ENCODE data around the gene C9orf152. TPM values are rescaled to one million over a fixed set of nuclear protein-coding genes. Genes with fewer than 3 reads are reported as not detected.

C9orf152 gene
- total and polyA plus RNA-seq, 9 of the 15 experiments (the other 6 are each of a cell fraction or from before 2014, with no cell fraction given), result not detected

DNA sequence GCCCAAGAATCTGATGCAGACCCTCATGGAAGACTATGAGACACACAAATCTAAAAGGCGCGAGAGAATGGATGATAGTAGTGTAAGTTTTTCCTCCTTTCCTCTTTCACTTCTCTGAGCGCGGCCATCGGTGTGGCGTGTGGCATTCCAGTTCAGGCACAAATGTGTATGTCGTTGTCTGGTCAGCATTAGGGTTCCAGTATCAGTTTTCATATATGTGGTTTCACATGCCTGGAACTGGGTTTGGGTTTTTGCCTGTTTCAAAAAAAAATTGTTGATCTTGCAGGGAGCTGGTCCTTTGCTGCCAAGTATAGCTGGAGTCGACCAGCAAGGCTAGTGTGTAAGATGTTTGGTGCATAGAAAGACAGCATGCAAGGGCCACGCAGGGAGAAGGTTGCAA is 51.5 kb downstream of the C9orf152 start:
- intact Hi-C loops (cut with micrococcal nuclease) (loop anchor here (10.0 kb wide), 2 partner anchors 342 to 572 kb away; no protein-coding TSS in a partner anchor), in situ Hi-C loops (cut with MboI) (loop anchor here (10.0 to 25.0 kb wide), 2 partner anchors 252 to 569 kb away; no protein-coding TSS in a partner anchor)
- H3K9me3 ChIP-seq (replicated peaks; ENCODE audit: control insufficient read depth, insufficient read depth, low read depth, low read length), result no peaks in the 10 kb centered on the region
- TF ChIP-seq ETV1 (tag; conservative IDR thresholded peaks at IDR 0.05; ENCODE audit: low read depth) (no peak), DACH1 (IDR thresholded peaks at IDR 0.05; ENCODE audit: partially characterized antibody) (no peak), SRSF9 (IDR thresholded peaks at IDR 0.05; ENCODE audit: borderline replicate concordance, low read depth, low read length) (no peak), ZNF354B (CRISPR knock-in tag; IDR thresholded peaks at IDR 0.05) (no peak), ELF1 (tag; IDR thresholded peaks at IDR 0.05) (no peak), FOXJ2 (tag; IDR thresholded peaks at IDR 0.05) (no peak), TGIF2 (CRISPR knock-in tag; IDR thresholded peaks at IDR 0.05) (no peak), CHD1 (IDR thresholded peaks at IDR 0.05; ENCODE audit: low read length) (no peak), HSF4 (CRISPR knock-in tag; IDR thresholded peaks at IDR 0.05; ENCODE audit: borderline replicate concordance) (no peak), MTA2 (IDR thresholded peaks at IDR 0.05; ENCODE audit: low read depth) (no peak), SNIP1 (IDR thresholded peaks at IDR 0.05; ENCODE audit: low read depth) (no peak), ZNF311 (CRISPR knock-in tag; IDR thresholded peaks at IDR 0.05) (no peak), MYNN (IDR thresholded peaks at IDR 0.05) (no peak), MYNN (CRISPR knock-in tag; IDR thresholded peaks at IDR 0.05) (no peak)
- TF ChIP-seq, protein P1, sequence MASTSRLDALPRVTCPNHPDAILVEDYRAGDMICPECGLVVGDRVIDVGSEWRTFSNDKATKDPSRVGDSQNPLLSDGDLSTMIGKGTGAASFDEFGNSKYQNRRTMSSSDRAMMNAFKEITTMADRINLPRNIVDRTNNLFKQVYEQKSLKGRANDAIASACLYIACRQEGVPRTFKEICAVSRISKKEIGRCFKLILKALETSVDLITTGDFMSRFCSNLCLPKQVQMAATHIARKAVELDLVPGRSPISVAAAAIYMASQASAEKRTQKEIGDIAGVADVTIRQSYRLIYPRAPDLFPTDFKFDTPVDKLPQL (IDR thresholded peaks at IDR 0.05; ENCODE audit: extremely low read depth, insufficient read length), result no peak
- TF ChIP-seq, protein P2, sequence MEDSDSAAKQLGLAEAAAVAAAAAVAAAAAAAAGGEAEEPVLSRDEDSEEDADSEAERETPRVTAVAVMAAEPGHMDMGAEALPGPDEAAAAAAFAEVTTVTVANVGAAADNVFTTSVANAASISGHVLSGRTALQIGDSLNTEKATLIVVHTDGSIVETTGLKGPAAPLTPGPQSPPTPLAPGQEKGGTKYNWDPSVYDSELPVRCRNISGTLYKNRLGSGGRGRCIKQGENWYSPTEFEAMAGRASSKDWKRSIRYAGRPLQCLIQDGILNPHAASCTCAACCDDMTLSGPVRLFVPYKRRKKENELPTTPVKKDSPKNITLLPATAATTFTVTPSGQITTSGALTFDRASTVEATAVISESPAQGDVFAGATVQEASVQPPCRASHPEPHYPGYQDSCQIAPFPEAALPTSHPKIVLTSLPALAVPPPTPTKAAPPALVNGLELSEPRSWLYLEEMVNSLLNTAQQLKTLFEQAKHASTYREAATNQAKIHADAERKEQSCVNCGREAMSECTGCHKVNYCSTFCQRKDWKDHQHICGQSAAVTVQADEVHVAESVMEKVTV (CRISPR knock-in tag; IDR thresholded peaks at IDR 0.05), result no peak
- TF ChIP-seq, protein P3, sequence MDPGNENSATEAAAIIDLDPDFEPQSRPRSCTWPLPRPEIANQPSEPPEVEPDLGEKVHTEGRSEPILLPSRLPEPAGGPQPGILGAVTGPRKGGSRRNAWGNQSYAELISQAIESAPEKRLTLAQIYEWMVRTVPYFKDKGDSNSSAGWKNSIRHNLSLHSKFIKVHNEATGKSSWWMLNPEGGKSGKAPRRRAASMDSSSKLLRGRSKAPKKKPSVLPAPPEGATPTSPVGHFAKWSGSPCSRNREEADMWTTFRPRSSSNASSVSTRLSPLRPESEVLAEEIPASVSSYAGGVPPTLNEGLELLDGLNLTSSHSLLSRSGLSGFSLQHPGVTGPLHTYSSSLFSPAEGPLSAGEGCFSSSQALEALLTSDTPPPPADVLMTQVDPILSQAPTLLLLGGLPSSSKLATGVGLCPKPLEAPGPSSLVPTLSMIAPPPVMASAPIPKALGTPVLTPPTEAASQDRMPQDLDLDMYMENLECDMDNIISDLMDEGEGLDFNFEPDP (CRISPR knock-in tag; IDR thresholded peaks at IDR 0.05), result no peak
- no peak for DNase-seq (ENCODE audit: extremely low read depth in 1 of 4, low spot score in 3 of 4)
- ChIA-PET POLR2A (no interaction called here), CTCF (ENCODE audit: low intra/inter-chr PET ratio) (no interaction called here)
- H3K4me3 ChIP-seq, result no peak overlapping the region
- BruUV-seq (replicated peaks), result no TSS peak
- H3K79me2 ChIP-seq (ENCODE audit: control insufficient read depth, insufficient read depth, low read length), result no peaks in the 10 kb centered on the region
- WGBS (ENCODE audit: insufficient coverage, low coverage, missing lambda C conversion rate), result 0% methylated on average over 9 of the region's 9 CpGs
- ATAC-seq, result no peak
- H3K9me1 ChIP-seq (ENCODE audit: control insufficient read depth, insufficient read depth, low read length), result no peaks in the 10 kb centered on the region
- no peaks in the 10 kb centered on the region for H4K20me1 ChIP-seq (replicated peaks; ENCODE audit: control insufficient read depth, insufficient read depth, low read length)
- H3K27ac ChIP-seq (ENCODE audit: extremely low read depth, low read depth, low read length), result no peak overlapping the region
- H3K4me1 ChIP-seq (replicated peaks in 1 of 2; ENCODE audit: control insufficient read depth in 2 of 2, insufficient read depth in 2 of 2, low read length in 2 of 2), result no peaks in the 10 kb centered on the region
- no peak overlapping the region for H2AFZ ChIP-seq (ENCODE audit: low read depth, low read length)
- no peak for FAIRE-seq
- H3K9ac ChIP-seq (ENCODE audit: insufficient read depth in 1 of 2, low read depth in 2 of 2, low read length in 2 of 2), result no peak overlapping the region
- peaks cover 0 to 17% of the 10 kb centered on the region in 2 experiments; a peak in 1 of 5 replicates for H3K27me3 ChIP-seq (ENCODE audit: control insufficient read depth in 2 of 2, insufficient read depth in 2 of 2, low read length in 2 of 2)
- no peaks in the 10 kb centered on the region for H3K36me3 ChIP-seq (ENCODE audit: control insufficient read depth, insufficient read depth, low read length)
- H3K4me2 ChIP-seq (ENCODE audit: insufficient read depth, low read length), result no peak overlapping the region

Data from K562 (cell line).